Activated CD8-positive, alpha-beta memory T cell treated with anti-CD3 and anti-CD28 coated beads, Interleukin-2, amount 10 ng/mL, durations not matched to agents 7 days and 5 days (primary cell): ENCODE results near the gene RSRC2. TPM values are rescaled to one million over a fixed set of nuclear protein-coding genes. Genes with fewer than 3 reads are reported as not detected.
"Not testable (repeated sequence)": the region's sequence is repeated elsewhere in the genome, so short reads cannot be mapped to it uniquely, and the experiment has no call there.

Experiments used
- ATAC-seq: fragments of 150-1000 bp; cut with Tn5 transposase; one replicate; pipeline ENCODE4 v1.10.0; 2021; ENCODE audit warnings: moderate library complexity
- CTCF ChIA-PET: fragments of 350-600 bp; sonication (Branson Sonifier 250); formaldehyde crosslinking; loops from one replicate; lab custom pipeline; 2021; ENCODE audit warnings: antibody characterized with exemption; lab: Charles Lee
- DNase-seq: peaks from one replicate; pipeline ENCODE4 v3.0.0-alpha.2; 2020
- H3K27ac Mint-ChIP-seq: one replicate; pipeline ENCODE4 v1.8.0; 2021; ENCODE audit warnings: mild to moderate bottlenecking, mixed read lengths
- H3K27me3 Mint-ChIP-seq: one replicate; pipeline ENCODE4 v1.8.0; 2021; ENCODE audit warnings: mixed read lengths
- H3K36me3 Mint-ChIP-seq: one replicate; pipeline ENCODE4 v1.8.0; 2021; ENCODE audit warnings: mild to moderate bottlenecking, mixed read lengths
- H3K4me1 Mint-ChIP-seq: one replicate; pipeline ENCODE4 v1.8.0; 2021; ENCODE audit warnings: mixed read lengths
- H3K4me3 Mint-ChIP-seq: one replicate; pipeline ENCODE4 v1.8.0; 2021; ENCODE audit warnings: mild to moderate bottlenecking, moderate library complexity, mixed read lengths
- H3K9me3 Mint-ChIP-seq: one replicate; pipeline ENCODE4 v1.8.0; 2022; ENCODE audit warnings: low read depth, mixed read lengths
- total RNA-seq, 2 experiments: library from RNA; stranded (reverse); gene quantifications; one replicate each; pipeline ENCODE4 v1.2.3, GENCODE V29; 2021

The RSRC2 gene
- 100 to 1,000 TPM; 102 to 113 TPM for total RNA-seq

- H3K36me3 Mint-ChIP-seq, result peaks cover 54% of the 10 kb centered on the region
- no peaks in the 10 kb centered on the region for H3K27me3 Mint-ChIP-seq
- ATAC-seq (peak; percentile 89), DNase-seq (peak; percentile 100)
- H3K4me1 Mint-ChIP-seq, result peaks cover 43% of the 10 kb centered on the region
- no peaks in the 10 kb centered on the region for H3K9me3 Mint-ChIP-seq
- no peak within 1 kb of the TSS for H3K4me3 Mint-ChIP-seq
- CTCF ChIA-PET, result interaction anchor here (0.7 to 1.9 kb wide), 6 partner anchors 16 to 226 kb away, joined by 3 to 11 read pairs (median 3); partner anchors contain the start of gene ZCCHC8
- H3K27ac Mint-ChIP-seq, result no peak within 1 kb of the TSS
Measured at GRCh38 chr12:122526683-122527477, at the start of gene RSRC2, which contains the start of gene KNTC1. TSS of gene RSRC2 (minus strand) at chr12:122526936. CDS start at chr12:122526853, 83 bp downstream. TSS of gene KNTC1 (plus strand) at chr12:122527249. CDS start at chr12:122530064, 2,815 bp downstream.

- no peaks in the 10 kb centered on the region for H3K9me3 Mint-ChIP-seq
- H3K36me3 Mint-ChIP-seq, result peaks cover 52% of the 10 kb centered on the region
- no peak overlapping the region for H3K27ac Mint-ChIP-seq
- ATAC-seq (no peak), DNase-seq (no peak)
- peaks cover 2% of the 10 kb centered on the region for H3K4me1 Mint-ChIP-seq
- no peak overlapping the region for H3K4me3 Mint-ChIP-seq
- CTCF ChIA-PET, result interaction anchor here (0.7 kb wide), 1 partner anchor 38 kb away, joined by 3 read pairs; no protein-coding TSS in a partner anchor
- H3K27me3 Mint-ChIP-seq, result no peaks in the 10 kb centered on the region
Measured at GRCh38 chr12:122571821-122572220, 45.1 kb upstream of the RSRC2 start.

DNA sequence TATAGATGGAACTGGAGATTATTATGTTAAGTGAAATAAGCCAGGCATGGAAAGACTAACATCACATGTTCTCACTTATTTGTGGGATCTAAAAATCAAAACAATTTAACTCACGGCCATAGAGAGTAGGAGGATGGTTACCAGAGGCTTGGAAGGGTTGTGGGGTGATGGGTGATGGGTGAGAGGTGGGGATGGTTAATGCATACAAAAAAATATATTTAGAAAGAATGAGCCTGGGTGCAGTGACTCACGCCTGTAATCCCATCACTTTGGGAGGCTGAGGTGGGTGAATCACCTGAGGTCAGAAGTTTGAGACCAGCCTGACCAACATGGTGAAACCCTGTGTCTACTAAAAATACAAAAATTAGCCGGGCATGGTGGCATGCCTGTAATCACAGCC lies 43.3 kb upstream of the RSRC2 start:
- CTCF ChIA-PET, result interaction anchor here (1.2 kb wide), 1 partner anchor 15 kb away, joined by 3 read pairs; no protein-coding TSS in a partner anchor
- H3K27ac Mint-ChIP-seq, ATAC-seq, DNase-seq, H3K9me3 Mint-ChIP-seq, H3K27me3 Mint-ChIP-seq, H3K4me3 Mint-ChIP-seq, H3K4me1 Mint-ChIP-seq: not testable (repeated sequence)
- peaks cover 41% of the 10 kb centered on the region for H3K36me3 Mint-ChIP-seq

DNA sequence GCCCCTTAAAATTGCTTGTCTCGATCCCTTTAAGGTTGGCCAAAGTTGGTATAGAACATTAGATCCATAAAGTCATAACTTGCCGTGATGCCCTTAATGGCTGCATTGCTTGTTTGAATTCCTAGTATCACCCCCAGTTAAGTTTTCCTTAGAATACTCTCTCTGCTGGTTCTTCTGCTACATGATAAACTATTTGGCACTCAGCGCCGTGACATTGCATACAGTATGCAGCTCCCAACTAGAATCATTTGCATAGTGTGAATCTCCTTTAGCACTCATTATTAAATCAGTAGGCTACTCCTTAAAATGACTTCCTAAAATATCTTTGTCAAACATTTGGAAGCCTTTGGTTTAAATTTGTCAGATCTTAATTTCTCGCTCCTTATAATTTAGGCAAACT lies 42.6 kb upstream of the RSRC2 start:
- Mint-ChIP-seq H3K4me1 (peaks cover 2% of the 10 kb centered on the region), H3K4me3 (no peak overlapping the region), H3K9me3 (no peaks in the 10 kb centered on the region), H3K27me3 (no peaks in the 10 kb centered on the region), H3K27ac (no peak overlapping the region), H3K36me3 (peaks cover 38% of the 10 kb centered on the region)
- ATAC-seq (no peak), DNase-seq (no peak)
- CTCF ChIA-PET, result interaction anchor here (1.2 kb wide), 1 partner anchor 16 kb away, joined by 3 read pairs; no protein-coding TSS in a partner anchor

GRCh38 chr12:122566816-122567215 lies 40.1 kb upstream of the RSRC2 start:
- H3K9me3 Mint-ChIP-seq, CTCF ChIA-PET, H3K4me3 Mint-ChIP-seq, DNase-seq, H3K27me3 Mint-ChIP-seq, H3K27ac Mint-ChIP-seq, H3K4me1 Mint-ChIP-seq, ATAC-seq: not testable (repeated sequence)
- peaks cover 33% of the 10 kb centered on the region for H3K36me3 Mint-ChIP-seq

- CTCF ChIA-PET, result no interaction called here
- Mint-ChIP-seq H3K36me3 (peaks cover 29% of the 10 kb centered on the region), H3K27me3 (no peaks in the 10 kb centered on the region), H3K4me3 (no peak overlapping the region), H3K27ac (no peak overlapping the region), H3K4me1 (no peaks in the 10 kb centered on the region), H3K9me3 (no peaks in the 10 kb centered on the region)
- DNase-seq (no peak), ATAC-seq (no peak)
Measured at GRCh38 chr12:122563361-122563760, 36.6 kb upstream of the RSRC2 start.

DNA sequence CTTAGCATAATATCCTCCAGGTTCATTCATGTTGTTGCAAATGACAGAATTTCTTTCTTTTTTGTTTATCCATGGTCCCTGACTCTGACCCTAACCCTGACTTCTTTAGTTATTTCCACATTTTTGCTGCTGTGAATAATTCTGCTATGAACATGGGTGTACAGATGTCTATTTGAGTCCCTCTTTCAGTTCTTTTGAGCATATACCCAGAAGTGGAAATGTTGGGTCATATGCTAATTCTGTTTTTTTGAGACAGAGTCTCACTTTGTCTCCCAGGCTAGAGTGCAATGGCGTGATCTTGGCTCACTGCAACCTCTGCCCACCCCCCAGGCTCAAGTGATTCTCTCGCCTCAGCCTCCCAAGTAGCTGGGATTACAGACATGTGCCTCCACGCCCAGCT lies 33.4 kb upstream of the RSRC2 start:
- no peaks in the 10 kb centered on the region for H3K4me1 Mint-ChIP-seq
- CTCF ChIA-PET, result no interaction called here
- no peaks in the 10 kb centered on the region for H3K9me3 Mint-ChIP-seq
- ATAC-seq (no peak), DNase-seq (no peak)
- H3K27me3 Mint-ChIP-seq, result no peaks in the 10 kb centered on the region
- no peak overlapping the region for H3K4me3 Mint-ChIP-seq
- no peak overlapping the region for H3K27ac Mint-ChIP-seq
- peaks cover 38% of the 10 kb centered on the region for H3K36me3 Mint-ChIP-seq

- ATAC-seq, result no peak
- Mint-ChIP-seq H3K4me1 (no peaks in the 10 kb centered on the region), H3K4me3 (no peak overlapping the region), H3K36me3 (peaks cover 44% of the 10 kb centered on the region), H3K27me3 (no peaks in the 10 kb centered on the region), H3K27ac (no peak overlapping the region), H3K9me3 (no peaks in the 10 kb centered on the region)
- CTCF ChIA-PET, result interaction anchor here (1.2 kb wide), 1 partner anchor 21 kb away, joined by 4 read pairs; no protein-coding TSS in a partner anchor
- no peak for DNase-seq
Measured at GRCh38 chr12:122558745-122559641, 32.3 kb upstream of the RSRC2 start.

DNA sequence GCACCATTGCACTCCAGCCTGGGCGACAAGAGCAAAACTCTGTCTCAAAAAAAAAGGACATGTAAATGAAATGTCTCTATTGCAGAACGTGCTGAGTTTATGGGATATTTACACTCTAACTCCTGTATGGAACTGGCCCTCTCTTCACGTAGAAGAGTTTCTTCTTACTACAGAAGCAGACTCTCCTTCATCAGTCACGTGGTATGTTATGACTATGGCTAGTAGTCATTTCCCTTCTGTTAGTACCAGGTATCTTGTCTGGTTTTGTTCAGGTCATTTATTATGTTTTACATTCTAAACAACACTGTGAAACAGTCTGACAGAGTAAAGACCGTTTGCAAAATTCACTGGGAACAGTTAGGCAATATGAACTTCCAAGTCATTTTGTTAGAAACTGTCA lies 20.6 kb upstream of the RSRC2 start:
- CTCF ChIA-PET, result interaction anchor here (1.6 kb wide), 1 partner anchor 26 kb away, joined by 4 read pairs; no protein-coding TSS in a partner anchor
- peaks cover 2% of the 10 kb centered on the region for H3K4me1 Mint-ChIP-seq
- no peak for DNase-seq
- no peaks in the 10 kb centered on the region for H3K9me3 Mint-ChIP-seq
- no peak for ATAC-seq
- no peaks in the 10 kb centered on the region for H3K27me3 Mint-ChIP-seq
- peaks cover 46% of the 10 kb centered on the region for H3K36me3 Mint-ChIP-seq
- no peak overlapping the region for H3K4me3 Mint-ChIP-seq
- H3K27ac Mint-ChIP-seq, result no peak overlapping the region

DNA sequence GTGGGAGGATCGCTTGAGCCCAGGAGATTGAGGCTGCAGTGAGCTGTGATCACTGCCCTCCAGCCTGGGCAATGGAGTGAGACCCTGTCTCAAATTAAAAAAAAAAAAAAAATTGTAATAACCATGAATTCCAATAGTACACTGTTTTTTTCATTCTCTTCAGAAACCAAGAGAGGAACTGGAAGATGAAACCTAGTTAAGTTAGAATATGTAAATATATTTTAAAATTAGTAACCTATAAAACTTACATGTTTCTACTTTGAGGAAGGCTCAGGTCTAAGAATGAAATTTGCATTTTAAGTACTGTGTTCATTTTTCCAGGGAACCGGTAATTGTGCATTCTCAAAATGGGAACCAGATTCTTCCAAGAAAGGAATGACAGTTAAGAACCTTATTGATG lies 19.1 kb upstream of the RSRC2 start:
- Mint-ChIP-seq H3K27me3 (no peaks in the 10 kb centered on the region), H3K4me1 (peaks cover 2% of the 10 kb centered on the region), H3K9me3 (no peaks in the 10 kb centered on the region), H3K27ac (no peak overlapping the region), H3K4me3 (no peak overlapping the region), H3K36me3 (peaks cover 44% of the 10 kb centered on the region)
- ATAC-seq, result no peak
- DNase-seq, result no peak
- CTCF ChIA-PET, result no interaction called here

DNA sequence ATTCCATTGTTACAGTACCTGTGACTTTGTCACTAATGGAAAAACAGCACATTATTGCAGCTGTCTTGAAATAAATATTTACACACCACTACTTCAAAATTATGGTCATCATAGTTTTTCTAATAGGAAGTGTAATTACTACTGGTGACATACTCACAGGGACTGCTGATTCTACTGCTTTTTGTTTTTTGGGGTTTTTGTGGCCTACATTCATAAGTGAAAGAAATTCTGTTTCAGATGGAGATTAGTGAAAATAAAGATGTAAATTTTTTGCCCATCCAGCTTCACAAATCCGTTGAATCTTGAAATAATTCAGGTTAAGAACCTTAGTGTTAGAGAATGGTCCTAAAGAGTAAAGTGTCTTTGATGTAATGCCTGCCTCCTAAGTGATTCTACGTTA lies 17.8 kb upstream of the RSRC2 start:
- Mint-ChIP-seq H3K9me3 (no peaks in the 10 kb centered on the region), H3K36me3 (peaks cover 36% of the 10 kb centered on the region), H3K4me1 (peaks cover 2% of the 10 kb centered on the region), H3K27me3 (no peaks in the 10 kb centered on the region), H3K4me3 (no peak overlapping the region), H3K27ac (no peak overlapping the region)
- no peak for DNase-seq
- no peak for ATAC-seq
- CTCF ChIA-PET, result no interaction called here

DNA sequence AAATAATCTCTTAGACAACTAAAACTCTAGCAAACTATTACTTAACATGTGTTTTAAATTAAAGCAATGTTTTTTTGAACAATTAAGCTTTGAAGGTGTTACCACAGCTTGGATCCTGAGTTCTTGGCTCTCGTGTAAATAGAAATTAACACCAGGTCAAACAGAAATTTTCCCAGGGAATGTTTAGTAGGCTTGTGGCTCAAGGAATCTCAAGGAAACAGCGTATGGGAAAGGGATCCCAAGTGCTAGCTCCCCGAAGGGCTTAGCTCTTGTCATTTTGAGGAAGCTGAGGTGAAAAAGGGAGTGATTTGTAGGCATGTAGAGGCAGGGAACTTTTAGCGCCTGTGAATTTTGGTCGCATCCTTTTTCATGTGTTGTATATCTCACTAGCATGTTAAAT lies 11.8 kb upstream of the RSRC2 start:
- no peak for DNase-seq
- Mint-ChIP-seq H3K27me3 (no peaks in the 10 kb centered on the region), H3K27ac (no peak overlapping the region), H3K4me3 (no peak overlapping the region), H3K36me3 (peaks cover 37% of the 10 kb centered on the region), H3K9me3 (no peaks in the 10 kb centered on the region), H3K4me1 (no peaks in the 10 kb centered on the region)
- no peak for ATAC-seq
- CTCF ChIA-PET, result interaction anchor here (1.1 to 1.4 kb wide), 2 partner anchors 20 to 39 kb away, joined by 3 to 4 read pairs; no protein-coding TSS in a partner anchor

GRCh38 chr12:122537021-122537420 lies 10.3 kb upstream of the RSRC2 start:
- CTCF ChIA-PET, result interaction anchor here (0.8 to 1.0 kb wide), 2 partner anchors 26 to 138 kb away, joined by 3 read pairs; no protein-coding TSS in a partner anchor
- no peak overlapping the region for H3K27ac Mint-ChIP-seq
- no peak overlapping the region for H3K4me3 Mint-ChIP-seq
- H3K4me1 Mint-ChIP-seq, result no peaks in the 10 kb centered on the region
- DNase-seq (no peak), ATAC-seq (no peak)
- peaks cover 35% of the 10 kb centered on the region for H3K36me3 Mint-ChIP-seq
- no peaks in the 10 kb centered on the region for H3K27me3 Mint-ChIP-seq
- H3K9me3 Mint-ChIP-seq, result no peaks in the 10 kb centered on the region
